Fibroblast of lung (primary cell): ENCODE measurements around the gene KCNJ5.

Source experiments
- EZH2 ChIP-seq: IDR thresholded peaks from 2 replicates; pipeline ENCODE4 v1.5.1; 2012; ENCODE audit warnings: low read length, control low read depth, mild to moderate bottlenecking; ENCODE audit errors: missing control alignments
- TF ChIP-seq, protein P1 (sequence below), 2 donors: IDR thresholded peaks in 1 of 2; conservative IDR thresholded peaks in 1 of 2; 1 replicate in 1 of 2; 2 replicates in 1 of 2; pipeline ENCODE4 v1.5.1; 2011 to 2012; ENCODE audit warnings: low read length in 2 of 2, control low read depth in 1 of 2, inconsistent platforms in 1 of 2, low read depth in 1 of 2, mild to moderate bottlenecking in 1 of 2

DNA sequence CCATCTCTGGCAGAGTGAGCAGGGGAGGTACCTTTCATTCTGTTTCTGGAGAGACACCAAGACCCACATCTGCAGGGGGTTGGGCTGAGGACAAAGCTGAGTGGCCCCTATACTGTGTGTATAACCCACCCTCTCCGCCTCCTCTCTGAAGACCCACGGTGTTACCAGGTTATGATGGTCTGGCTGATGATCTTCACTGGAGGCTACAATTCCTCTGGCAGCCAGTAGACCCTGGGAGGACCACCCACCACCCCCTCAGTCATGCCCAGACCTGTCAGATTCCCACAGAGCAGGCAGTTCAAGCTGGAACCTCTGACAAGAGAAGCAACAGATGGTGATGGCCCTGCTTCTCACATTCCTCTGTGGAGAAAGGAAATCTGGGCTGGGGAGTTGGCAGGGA, 12.7 kb upstream of the KCNJ5 start:
- TF ChIP-seq, protein P1, sequence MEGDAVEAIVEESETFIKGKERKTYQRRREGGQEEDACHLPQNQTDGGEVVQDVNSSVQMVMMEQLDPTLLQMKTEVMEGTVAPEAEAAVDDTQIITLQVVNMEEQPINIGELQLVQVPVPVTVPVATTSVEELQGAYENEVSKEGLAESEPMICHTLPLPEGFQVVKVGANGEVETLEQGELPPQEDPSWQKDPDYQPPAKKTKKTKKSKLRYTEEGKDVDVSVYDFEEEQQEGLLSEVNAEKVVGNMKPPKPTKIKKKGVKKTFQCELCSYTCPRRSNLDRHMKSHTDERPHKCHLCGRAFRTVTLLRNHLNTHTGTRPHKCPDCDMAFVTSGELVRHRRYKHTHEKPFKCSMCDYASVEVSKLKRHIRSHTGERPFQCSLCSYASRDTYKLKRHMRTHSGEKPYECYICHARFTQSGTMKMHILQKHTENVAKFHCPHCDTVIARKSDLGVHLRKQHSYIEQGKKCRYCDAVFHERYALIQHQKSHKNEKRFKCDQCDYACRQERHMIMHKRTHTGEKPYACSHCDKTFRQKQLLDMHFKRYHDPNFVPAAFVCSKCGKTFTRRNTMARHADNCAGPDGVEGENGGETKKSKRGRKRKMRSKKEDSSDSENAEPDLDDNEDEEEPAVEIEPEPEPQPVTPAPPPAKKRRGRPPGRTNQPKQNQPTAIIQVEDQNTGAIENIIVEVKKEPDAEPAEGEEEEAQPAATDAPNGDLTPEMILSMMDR (conservative IDR thresholded peaks at IDR 0.05 in 1 of 2, IDR thresholded peaks at IDR 0.05 in 1 of 2; ENCODE audit: low read depth in 1 of 2, low read length in 2 of 2) = no peak
- no peak for TF ChIP-seq EZH2
